Eye (tissue), 1 donor: ENCODE measurements around the gene CELSR1.
A peak's percentile ranks its signal among the peaks of the same experiment; 100 is the strongest.

ENCODE experiments used
- DNase-seq: peaks from one replicate; pipeline ENCODE4 v3.0.0-alpha.2; 2015

Gene CELSR1

DNA sequence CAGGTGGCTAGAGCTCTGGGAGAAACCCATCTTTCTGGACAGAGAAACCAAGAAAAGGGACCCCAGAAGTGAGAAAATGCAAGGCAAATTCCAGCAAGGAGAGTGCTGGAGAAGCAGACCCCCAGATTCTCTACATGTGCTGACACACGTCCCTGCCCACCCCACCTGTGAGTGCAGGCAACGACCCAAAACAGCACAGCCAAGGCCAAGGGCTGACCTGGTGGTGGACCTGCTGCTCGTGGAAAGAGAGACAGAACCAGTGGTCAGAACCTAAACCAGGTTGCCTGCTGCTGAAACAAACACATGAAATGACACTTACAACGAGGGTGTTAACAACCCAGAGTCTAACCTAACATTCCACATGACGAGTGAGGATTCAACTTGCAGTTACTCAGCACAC lies 177.3 kb downstream of the CELSR1 start:
- no peak for DNase-seq

DNA sequence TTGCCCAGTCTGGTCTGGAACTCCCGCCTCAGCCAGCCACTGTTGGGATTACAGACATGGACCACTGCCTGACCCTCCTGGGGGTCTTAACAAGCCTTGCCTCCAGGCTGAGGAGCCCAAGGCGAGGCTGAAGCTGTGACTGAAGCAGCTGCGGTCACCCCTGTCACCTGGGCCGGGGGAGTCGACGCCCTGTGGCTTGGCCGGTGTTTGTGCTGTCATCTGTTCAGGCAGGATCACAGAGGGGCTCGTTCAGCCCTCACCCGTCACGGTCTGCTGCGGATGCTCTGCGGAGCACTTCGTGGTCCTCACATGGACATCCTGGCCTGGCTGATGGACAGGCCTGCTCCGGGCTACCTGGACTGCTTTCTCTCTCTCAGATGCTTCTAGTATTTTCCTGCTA lies 178.1 kb downstream of the CELSR1 start:
- no peak for DNase-seq

DNA sequence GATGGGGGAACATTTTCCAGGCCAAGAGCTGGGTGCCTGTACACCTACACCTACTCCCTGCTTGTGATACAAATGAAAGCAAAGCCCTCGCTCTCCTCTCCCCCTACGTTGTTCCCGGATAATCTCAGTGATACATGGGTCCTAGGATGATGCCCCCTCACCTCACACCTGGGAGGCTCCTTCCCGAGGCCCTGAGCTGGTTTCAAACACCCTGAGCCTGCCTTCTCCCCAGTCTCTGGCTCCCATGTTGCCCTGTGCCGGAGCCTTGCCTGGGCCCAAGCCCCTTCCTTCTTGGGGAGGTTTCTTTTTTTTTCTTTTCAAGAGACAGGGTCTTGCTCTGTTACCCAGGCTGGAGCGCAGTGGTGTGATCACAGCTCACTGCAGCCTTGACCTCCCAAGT lies 178.7 kb downstream of the CELSR1 start:
- DNase-seq = no peak

DNA sequence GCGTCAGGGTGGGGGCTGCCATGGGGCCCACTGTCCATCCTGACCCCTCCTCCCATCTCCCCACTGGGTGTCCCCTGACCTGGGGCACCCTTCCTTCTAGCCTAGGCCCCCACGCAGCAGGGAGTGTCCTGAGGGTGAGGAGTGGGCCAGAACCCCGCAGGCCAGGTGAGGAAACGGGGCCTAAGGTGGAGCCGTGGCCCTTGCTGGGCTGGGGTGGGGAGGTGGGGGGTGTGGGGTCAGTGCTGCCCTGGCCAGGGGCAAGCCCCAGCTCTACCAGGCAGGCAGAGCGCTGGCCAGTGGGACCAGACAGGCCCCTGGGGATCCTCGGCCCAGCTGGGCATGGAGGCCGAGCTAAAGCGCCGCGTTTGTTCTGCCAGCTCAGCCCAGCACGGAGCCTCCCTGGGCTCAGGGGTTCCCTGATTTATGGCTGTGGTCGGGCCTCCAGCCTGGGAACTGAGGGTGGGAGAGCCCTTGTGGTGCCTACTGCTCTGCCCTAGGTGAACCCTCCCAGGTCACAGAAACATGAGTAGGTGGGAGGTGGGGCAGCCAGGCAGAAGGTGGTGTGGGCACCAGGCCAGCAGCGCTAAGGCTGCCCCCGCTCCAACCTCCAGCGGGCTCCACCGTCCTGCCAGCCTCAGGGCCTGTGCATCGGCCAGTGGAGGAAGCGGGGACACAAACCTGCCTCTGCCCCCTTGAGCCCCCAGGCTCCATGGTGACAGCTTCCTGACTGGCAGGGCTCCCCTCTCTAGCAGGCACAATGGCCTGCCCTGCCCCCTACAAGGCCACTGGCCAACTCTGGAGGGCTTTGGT lies 179.5 kb downstream of the CELSR1 start:
- DNase-seq = no peak

DNA sequence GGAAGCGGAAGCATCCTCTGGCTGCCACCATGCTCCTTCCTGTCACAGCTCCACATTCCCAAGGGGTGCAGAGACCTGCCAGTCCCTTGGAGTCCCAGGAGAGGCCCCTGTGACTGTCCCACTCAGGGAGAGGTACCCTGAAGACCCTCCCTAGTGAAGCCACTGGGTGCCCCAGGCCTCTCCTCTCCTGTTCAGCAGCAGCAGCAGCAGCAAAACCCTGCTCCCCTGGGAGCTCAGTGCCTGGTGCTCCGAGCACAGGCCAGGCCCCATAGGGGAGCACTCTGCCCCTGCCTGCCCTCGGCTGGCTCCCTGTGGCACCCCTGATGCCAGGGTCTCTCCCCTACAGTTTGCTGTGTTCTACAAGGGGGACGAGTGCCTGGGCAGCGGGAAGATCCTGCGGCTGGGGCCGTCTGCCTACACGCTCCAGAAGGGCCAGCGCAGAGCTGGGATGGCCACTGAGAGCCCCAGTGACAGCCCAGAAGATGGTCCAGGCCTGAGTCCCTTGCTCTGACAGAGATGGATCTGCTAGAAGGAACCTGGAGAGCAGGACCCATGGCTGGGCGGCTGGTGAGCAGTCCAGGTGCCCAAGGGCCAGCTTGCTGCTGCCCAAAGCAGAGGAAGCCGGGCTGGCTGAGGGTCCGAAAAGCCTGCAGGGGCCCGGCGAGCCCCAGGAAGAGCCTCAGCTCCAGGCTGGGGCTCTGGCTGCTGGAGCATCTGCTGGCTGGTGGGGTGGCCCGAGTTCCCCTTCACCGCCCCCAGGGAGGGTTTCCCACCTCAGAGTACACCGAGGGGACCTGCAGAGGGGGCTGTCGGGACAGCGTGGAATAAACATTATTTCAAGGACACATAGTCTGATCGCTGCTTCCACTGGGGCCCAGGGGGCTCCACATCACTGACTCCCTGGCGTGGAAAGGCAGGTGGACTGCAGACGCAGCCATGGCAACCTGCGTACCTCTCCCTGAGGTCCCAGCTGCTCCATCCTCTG lies 180.6 kb downstream of the CELSR1 start:
- DNase-seq = no peak

DNA sequence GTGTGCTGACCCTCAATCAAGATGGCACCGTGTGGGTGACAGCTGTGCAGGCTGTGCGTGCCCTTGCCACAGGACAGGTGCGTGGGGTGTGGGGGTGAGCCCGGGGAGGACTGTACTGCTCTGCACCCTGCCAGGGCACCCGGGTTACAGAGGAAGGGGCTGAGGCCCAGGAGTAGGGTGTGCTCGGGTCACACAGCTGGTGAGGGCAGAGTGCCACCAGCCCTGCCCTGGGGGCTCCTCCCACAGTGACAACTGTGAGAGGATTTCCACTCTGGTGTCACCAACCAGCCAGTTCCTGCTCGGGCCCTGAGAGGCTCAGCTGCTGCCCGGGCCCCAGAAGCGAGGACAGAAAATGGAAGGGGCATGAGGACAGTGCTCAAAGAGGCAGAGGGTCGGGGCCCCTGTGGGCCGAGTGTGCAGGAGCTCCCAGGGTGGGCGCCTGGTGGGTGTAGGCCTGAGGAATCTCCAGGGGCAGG lies 181.4 kb downstream of the CELSR1 start:
- no peak for DNase-seq

DNA sequence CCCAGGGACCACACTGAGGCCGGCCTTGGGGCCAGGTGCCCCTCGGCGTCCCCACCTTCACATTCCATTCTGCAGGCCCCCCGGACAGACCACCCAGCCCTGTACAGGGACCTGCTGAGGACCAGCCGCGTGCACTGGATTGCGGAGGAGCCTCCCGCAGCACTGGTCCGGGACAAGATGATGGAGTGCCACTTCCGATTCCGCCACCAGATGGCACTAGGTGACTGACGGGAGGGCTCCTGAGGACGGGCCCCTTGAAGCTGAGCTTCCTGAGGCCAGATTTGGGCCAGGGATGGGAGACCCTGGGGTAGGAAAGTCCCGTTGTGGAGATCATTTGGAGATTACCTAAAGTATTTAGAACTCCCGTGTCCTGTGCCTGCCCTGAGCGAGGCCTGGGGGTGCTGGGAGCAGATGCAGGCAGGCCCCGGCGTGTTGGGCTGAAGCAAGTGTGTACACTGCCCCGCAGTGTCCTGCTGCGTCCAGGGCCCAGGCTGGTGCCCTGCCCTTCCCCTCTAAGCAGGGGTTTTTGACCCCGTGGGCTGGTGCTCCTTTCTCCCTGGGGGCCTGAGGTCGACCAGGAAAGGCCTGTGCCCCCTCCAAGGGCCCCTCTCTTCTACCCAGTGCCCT lies 181.9 kb downstream of the CELSR1 start:
- DNase-seq = peak; percentile 91

DNA sequence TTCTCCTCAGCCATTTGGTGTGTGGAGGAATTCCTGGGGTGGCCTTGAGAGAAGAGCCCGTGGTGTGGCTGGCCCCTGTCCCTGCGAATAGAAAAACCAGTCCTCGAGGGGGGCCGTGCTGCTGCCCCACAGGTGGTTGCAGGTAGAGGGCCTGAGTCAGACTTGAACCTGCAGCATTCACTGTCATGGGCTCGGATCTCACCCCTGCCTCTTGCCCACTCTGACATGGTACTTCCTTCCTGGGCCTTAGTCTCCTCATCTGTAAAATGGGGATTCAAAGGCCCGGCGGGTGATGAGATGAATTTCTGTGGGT lies 182.5 kb downstream of the CELSR1 start:
- DNase-seq = no peak

DNA sequence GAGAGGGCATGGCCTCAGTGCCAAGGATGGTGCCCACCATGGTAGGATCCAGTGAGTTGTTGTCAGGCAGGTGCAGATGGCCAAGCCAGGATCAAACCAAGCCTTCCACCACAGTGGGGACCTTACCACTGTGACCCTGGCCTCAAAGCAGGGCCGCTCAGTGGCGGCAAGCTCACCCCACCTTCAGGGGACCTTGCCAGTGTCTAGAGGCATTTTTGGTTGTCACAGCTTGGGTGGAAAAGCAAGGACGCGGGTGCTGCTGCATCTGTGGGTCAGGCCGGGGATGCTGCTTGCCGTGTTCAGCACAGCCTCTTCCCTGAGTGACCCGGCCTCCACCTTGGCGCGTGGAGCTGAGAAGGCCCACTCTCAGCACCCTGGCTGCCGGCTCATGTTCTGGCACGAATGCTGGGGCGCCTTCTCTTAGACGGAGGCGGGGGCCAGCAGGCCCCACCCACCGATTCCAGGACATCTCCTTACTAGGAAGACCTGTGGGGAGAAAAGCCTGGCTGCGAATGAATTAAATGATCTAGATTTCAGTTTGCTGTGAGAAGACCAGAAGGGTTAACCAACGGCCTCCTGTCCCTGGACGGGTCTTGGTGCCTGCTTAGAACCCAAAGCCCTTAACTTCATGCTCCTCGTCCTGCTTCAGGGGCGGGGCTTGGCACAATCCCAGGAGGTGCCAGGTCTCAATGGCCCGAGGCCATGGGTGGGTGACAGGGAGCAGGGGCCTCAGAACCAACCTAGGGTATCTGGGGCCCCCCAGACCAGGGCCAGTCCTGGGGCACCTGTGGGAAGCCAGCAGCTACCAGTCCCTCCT lies 183.0 kb downstream of the CELSR1 start:
- no peak for DNase-seq

DNA sequence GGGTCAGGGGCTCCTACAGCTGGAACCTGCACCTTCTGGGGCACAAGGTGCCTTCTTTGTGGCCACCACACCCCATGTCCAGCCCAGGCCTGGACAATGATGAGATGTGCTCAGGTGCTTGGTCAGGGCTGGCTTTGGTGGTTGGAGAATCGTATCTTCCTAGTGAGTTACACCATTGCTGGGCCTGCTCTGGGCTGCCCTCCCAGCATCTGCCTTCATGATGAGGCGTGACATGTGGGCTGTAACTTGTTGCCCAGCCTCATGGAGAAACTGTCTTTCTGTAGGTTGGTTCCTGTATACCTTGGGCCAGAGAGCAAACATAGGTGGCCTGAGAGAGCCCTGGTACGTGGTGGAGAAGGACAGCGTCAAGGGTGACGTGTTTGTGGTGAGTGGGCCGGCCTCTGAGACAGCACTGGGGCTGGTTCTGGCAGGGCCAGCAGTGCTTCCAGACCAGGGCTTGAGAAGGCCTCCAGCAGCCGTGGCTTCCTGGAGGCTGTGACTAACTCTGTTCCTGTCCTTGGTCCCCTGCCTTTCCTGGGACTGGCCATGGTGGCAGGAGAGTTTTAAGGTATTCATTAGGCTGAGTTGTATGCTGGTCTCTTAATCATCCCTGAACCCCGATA lies 183.8 kb downstream of the CELSR1 start:
- no peak for DNase-seq

DNA sequence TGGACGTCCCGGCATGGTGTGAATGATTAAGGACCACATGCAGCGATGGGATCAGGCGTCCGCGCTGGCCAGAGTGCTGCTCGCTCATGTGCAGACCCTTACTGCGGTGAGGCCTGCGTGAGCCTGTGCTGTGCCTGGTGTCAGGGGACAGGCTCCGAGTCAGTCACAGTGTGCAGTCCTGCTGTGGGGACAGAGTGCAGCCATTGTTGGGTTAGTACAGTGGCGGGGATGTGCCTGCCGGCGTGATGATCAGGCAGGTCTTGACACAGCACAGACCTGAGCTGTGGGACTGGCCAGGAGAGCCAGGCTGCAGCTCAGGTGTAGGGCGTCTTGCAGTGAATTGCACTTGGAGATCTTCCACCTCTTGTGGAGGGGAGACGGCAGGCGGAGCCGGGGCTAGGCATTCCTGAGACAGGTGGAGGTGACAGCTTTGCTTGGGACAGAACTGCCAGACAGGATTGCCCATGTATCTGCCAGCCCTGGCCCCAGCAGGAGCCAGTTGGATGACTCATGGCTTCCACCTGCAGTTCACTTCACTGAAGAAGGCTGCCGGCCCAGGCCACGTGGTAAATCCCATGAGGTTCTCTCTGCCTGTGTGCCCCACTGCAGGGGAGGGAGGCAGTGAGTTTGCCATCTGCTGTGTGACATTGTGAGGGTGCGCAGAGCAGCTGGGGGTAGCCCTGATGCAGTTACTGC lies 184.6 kb downstream of the CELSR1 start:
- DNase-seq = no peak

DNA sequence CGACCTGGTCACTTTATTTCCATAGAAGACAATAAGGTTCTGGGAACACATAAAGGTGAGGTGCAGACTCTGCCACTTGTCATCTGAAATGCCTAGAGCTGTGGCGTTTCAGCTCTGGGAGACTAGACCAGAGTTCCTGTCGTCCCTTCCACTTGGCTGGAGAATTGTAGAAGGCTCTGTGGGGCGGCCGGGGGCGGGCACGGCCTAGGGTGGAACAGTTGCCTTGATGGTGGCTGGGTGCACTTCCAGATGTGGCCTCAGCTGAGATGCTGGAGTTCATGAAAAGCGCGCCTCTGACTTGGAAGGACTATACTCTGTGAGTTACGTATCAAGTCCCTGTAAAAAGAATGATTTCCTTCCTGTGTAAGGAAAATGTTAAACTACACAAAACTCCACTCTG lies 185.1 kb downstream of the CELSR1 start:
- DNase-seq = no peak

DNA sequence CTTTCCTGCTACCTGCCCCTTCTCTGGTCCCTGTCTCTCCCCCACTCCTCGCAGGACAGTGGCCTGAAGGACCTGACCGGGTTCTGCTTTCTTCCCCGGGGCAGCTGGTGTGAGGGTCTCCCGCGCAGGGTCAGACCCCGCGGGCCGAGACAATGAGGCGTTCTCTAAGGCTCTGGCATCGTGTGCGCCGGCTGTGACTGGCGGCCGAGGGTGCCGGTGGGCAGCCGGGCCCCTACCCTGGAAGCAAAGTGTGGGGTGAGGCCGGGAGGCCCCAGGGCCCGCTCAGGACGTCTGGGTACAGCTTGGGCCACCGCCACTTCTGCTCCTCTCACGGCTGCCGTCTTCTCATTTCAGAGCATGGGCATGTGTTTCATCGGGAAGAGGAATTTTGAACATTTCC lies 185.7 kb downstream of the CELSR1 start:
- no peak for DNase-seq

DNA sequence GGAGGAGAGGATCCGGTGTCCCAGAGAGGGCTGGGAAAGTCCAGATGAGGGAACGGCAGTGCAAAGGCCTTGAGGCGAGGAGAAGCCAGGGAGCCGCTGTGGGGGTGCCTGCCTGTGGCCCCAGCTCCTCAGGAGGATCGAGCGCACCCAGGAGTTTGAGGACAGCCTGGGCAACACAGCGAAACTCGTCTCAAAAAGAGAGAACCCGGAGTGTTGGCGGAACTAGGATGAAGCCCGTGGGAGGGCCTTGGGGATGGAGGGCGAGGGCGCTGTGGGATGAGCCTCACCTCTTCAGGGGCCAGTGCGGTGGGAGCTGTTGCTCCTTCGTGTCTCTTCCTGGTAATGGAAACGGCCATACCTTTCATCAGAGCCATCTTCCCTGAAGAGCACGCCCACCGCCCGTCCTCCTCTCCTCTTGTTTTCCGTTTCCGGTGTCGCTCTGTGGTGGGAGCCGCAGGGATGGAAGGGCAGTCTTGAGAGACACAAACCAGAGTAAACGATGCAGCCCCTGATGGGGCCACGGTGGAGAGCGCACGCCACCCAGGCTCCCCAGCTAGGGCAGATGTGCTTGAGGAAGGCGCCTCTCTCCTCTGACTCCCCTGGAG lies 186.2 kb downstream of the CELSR1 start:
- DNase-seq = no peak

DNA sequence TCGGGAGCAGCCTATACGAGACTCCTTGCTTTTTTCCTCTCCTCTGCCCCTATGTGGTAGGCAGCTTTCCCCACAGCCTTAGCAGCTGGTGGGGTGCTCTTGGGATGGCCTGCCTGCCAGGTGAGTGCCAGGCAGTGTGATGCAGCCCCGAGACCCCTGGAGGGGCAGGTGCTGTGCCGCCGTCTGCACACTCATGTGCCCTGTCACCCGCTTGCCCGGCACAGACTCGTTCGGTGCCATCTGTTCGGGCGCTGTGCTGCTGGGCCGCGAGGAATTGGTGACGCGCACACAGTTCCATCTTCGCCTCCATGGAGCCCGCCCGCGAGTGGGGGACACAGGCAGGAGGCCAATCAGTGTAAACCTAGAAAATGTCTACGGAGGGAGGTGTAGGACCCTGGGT lies 186.8 kb downstream of the CELSR1 start:
- no peak for DNase-seq

DNA sequence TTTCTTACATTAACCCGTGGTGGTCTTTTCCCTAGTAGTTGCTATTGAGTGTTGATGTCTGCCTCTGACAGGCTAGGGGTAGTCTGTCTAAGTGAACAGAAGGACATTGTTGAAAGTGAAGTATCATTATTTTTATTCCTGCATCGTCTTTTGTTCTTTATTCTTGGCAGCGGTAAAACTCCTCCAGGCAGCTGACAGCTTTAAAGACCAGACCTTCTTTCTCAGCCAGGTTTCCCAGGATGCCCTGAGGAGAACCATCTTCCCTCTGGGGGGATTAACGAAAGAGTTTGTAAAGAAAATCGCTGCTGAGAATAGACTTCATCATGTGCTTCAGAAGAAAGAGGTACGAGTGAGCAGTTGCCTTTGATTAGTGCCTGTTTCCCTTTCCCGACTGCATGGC lies 187.3 kb downstream of the CELSR1 start:
- no peak for DNase-seq

DNA sequence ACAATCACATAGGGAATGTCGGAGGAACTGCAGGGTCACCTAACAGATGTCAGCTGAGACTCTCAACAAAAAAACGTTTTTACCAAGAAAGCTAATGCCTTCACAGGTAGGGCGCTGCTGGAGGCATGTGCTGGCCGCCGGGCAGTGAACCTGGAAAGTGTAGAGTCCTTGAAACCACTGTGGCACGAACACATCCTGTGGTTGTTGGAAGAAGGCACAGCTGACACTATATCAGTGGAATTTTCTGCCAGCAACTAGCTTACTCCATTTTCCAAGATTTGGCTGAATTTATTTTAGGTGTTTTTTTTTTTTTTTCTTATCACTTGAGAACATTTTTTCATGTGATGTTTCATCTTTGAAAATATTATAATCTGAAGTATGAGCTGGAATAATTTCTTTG lies 187.7 kb downstream of the CELSR1 start:
- no peak for DNase-seq

DNA sequence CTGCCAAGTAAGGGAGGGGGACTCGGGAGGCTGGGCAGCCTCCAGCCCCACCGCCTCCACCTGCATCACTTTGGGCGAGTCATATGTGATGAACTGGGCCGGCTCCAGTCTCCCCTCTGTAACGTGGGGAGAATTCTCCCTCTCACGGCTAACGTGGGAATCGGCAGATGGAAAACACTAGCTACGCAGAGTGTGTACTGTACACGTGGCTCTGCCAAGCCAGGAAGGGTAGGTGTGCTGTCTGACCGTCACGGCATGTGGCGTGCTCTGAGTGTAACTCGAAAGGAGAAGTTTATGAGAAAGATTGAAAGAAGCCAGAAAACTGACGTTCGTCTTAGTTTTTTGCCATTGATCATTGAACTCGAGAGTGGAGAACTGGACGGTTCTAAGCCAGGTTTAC lies 188.2 kb downstream of the CELSR1 start:
- DNase-seq = no peak

DNA sequence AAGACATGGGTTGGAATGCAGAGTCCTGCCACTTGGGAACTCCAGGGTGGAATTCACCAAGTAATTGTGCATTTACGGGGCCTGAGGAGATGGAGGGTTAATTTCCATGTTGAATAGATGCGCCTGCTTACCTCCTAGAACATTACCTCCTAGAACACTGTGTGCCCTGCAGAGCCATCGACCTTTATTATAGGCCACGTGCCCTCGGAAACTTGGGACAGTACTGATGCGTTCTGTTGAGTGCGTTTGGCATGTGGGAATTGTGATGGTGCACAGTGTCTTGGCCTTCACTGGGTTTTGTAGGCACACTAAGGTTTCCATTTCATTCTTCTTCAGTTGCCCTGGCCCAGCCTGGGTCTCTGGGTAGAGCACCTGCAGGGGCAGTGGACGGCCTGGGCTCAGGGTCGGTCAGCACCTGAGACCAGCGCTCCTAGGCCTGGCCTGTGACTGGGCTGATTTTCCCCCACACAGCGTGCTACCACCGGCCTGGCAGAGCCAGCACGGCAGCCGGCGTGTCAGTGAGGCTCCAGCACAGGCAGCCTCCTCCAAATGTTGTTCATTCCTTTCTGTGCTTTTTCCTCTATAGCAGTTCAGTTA lies 189.2 kb downstream of the CELSR1 start:
- DNase-seq = no peak

DNA sequence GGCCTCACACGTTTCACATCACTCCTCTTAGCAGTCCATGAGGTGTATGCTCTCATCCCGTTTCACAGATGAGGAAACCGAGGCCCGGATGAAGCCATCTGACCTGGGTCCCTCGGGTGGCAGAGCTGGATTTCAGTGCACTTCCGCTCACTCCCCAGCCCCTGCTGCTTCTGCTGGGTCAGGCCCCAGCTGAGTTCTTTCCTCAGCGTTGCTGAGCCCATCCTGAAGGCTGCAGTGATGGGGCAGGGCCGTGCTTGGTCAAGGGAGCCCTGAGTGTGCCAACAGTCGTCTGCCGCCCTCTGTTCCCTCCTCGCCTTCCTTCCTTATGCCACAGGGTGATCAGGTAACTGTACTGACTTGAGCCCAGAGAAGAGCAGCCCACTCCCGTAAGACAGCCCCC lies 189.8 kb downstream of the CELSR1 start:
- no peak for DNase-seq
